Measurements from ENCODE around the gene RASGRP4.

RASGRP4 gene

DNA sequence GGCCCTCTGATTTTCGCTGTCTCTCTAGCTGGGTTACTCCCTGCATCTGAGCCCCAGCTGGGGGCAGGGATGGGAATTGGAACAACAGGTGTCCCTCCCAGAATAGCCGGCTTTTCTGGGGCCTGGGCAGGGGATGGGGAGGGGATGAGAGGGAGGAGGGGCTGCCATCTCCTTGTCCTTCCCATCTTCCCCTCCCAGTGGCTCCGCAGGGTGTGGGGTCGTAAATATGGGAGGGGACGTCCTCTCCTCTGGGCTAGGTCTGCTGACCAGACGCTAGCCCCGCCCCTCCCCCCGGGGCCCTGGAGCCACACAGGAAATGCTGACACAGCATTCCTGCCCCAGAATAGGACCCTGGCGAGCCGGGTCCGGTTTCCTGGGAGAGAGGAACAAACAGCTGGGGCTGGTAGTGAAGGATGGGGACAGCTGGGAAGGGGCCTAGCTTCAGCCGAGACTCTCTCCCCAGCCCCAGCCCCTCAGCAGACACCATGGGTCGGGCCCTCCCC, 8.6 kb upstream of the RASGRP4 start (continued):
- no peak for TF ChIP-seq PRDM2 (tag by site-specific recombination; IDR thresholded peaks at IDR 0.05; ENCODE audit: borderline replicate concordance)
- TF ChIP-seq, protein P1, sequence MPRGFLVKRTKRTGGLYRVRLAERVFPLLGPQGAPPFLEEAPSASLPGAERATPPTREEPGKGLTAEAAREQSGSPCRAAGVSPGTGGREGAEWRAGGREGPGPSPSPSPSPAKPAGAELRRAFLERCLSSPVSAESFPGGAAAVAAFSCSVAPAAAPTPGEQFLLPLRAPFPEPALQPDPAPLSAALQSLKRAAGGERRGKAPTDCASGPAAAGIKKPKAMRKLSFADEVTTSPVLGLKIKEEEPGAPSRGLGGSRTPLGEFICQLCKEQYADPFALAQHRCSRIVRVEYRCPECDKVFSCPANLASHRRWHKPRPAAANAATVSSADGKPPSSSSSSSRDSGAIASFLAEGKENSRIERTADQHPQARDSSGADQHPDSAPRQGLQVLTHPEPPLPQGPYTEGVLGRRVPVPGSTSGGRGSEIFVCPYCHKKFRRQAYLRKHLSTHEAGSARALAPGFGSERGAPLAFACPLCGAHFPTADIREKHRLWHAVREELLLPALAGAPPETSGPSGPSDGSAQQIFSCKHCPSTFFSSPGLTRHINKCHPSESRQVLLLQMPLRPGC (tag by site-specific recombination; IDR thresholded peaks at IDR 0.05): no peak
- no peak for TF ChIP-seq ZNF23 (tag by site-specific recombination; IDR thresholded peaks at IDR 0.05; ENCODE audit: borderline replicate concordance)
- TF ChIP-seq ZNF292 (tag by site-specific recombination; IDR thresholded peaks at IDR 0.05; ENCODE audit: borderline replicate concordance, low read depth): no peak
- TF ChIP-seq, protein P2, sequence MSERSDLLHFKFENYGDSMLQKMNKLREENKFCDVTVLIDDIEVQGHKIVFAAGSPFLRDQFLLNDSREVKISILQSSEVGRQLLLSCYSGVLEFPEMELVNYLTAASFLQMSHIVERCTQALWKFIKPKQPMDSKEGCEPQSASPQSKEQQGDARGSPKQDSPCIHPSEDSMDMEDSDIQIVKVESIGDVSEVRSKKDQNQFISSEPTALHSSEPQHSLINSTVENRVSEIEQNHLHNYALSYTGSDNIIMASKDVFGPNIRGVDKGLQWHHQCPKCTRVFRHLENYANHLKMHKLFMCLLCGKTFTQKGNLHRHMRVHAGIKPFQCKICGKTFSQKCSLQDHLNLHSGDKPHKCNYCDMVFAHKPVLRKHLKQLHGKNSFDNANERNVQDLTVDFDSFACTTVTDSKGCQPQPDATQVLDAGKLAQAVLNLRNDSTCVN (tag by site-specific recombination; optimal IDR thresholded peaks at IDR 0.05): no peak
- no peak for TF ChIP-seq ZEB2 (tag by site-specific recombination; IDR thresholded peaks at IDR 0.05)
- 0 out of 2 replicates have a peak, but pooled peaks have one; percentile 30 for TF ChIP-seq ZNF596 (tag by site-specific recombination; IDR thresholded peaks at IDR 0.05)
- no peak for TF ChIP-seq ZNF280C (tag by site-specific recombination; IDR thresholded peaks at IDR 0.05)
- TF ChIP-seq ZNF184 (tag by site-specific recombination; IDR thresholded peaks at IDR 0.05): no peak
- TF ChIP-seq, protein P3, sequence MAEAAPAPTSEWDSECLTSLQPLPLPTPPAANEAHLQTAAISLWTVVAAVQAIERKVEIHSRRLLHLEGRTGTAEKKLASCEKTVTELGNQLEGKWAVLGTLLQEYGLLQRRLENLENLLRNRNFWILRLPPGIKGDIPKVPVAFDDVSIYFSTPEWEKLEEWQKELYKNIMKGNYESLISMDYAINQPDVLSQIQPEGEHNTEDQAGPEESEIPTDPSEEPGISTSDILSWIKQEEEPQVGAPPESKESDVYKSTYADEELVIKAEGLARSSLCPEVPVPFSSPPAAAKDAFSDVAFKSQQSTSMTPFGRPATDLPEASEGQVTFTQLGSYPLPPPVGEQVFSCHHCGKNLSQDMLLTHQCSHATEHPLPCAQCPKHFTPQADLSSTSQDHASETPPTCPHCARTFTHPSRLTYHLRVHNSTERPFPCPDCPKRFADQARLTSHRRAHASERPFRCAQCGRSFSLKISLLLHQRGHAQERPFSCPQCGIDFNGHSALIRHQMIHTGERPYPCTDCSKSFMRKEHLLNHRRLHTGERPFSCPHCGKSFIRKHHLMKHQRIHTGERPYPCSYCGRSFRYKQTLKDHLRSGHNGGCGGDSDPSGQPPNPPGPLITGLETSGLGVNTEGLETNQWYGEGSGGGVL (tag by site-specific recombination; IDR thresholded peaks at IDR 0.05): peak; percentile 62; the same call in 1 of the 2 replicates
- no peak for TF ChIP-seq ZNF776 (tag by site-specific recombination; IDR thresholded peaks at IDR 0.05; ENCODE audit: borderline replicate concordance)
- TF ChIP-seq ZSCAN4 (tag by site-specific recombination; IDR thresholded peaks at IDR 0.05): no peak
- TF ChIP-seq ZNF76 (tag by site-specific recombination; IDR thresholded peaks at IDR 0.05; ENCODE audit: borderline replicate concordance, low read depth): peak; percentile 42; the same call in 1 of the 2 replicates
- no peak for TF ChIP-seq ATF2 (tag by site-specific recombination; IDR thresholded peaks at IDR 0.05; ENCODE audit: low read depth)
- TF ChIP-seq ZNF16 (tag by site-specific recombination; IDR thresholded peaks at IDR 0.05; ENCODE audit: low read depth): no peak
- TF ChIP-seq ZNF169 (tag by site-specific recombination; IDR thresholded peaks at IDR 0.05): no peak
- TF ChIP-seq ZNF560 (tag by site-specific recombination; IDR thresholded peaks at IDR 0.05; ENCODE audit: borderline replicate concordance): no peak
- no peak for TF ChIP-seq ZNF514 (tag by site-specific recombination; IDR thresholded peaks at IDR 0.05)
- TF ChIP-seq, protein P4, sequence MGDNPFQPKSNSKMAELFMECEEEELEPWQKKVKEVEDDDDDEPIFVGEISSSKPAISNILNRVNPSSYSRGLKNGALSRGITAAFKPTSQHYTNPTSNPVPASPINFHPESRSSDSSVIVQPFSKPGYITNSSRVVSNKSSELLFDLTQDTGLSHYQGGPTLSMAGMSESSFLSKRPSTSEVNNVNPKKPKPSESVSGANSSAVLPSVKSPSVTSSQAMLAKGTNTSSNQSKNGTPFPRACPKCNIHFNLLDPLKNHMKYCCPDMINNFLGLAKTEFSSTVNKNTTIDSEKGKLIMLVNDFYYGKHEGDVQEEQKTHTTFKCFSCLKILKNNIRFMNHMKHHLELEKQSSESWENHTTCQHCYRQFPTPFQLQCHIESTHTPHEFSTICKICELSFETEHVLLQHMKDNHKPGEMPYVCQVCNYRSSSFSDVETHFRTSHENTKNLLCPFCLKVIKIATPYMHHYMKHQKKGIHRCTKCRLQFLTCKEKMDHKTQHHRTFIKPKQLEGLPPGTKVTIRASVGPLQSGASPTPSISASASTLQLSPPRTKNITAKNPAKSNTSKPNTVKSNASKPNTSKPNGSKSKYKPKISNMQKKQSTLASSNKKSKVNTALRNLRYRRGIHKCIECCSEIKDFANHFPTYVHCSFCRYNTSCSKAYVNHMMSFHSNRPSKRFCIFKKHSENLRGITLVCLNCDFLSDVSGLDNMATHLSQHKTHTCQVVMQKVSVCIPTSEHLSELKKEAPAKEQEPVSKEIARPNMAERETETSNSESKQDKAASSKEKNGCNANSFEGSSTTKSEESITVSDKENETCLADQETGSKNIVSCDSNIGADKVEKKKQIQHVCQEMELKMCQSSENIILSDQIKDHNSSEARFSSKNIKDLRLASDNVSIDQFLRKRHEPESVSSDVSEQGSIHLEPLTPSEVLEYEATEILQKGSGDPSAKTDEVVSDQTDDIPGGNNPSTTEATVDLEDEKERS (tag by site-specific recombination; IDR thresholded peaks at IDR 0.05): no peak
